Measurements from ENCODE around the gene GSAP. TPM values are rescaled to one million over a fixed set of nuclear protein-coding genes. Genes with fewer than 3 reads are reported as not detected.

GSAP gene
- total RNA-seq, 2 donors from 2014 or later: 4.9 to 5.0 TPM

DNA sequence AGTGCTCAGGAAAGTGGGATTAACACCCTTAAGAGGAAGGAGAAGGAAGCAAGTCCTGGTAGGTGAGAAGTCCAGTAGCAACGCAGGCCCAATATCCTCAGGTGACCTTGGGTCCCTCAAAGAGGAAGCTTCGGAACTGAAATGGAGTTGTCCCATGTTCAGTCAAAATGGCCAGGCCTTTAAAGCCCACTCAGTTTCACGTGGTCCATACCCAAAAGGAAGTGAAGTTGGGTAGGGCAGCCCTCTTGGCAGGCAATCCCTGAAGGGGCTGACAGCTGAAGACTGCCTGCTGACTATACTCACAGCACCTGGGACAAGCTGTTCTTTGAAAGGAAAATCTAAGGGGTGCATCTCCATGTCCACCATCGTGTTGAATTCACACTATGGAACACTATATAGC lies 3.0 kb downstream of the GSAP start:
- ATAC-seq (replicated peaks in 1 of 2): no peak
- Mint-ChIP-seq H3K27me3 (ENCODE audit: low read depth) (peaks cover 29% of the 10 kb centered on the region), H3K9me3 (no peaks in the 10 kb centered on the region), H3K4me1 (ENCODE audit: low read depth) (peaks cover 39% of the 10 kb centered on the region), H3K4me3 (no peak overlapping the region), H3K27ac (no peak overlapping the region), H3K36me3 (ENCODE audit: insufficient read depth in 2 of 2) (no peaks in the 10 kb centered on the region)
- DNase-seq: no peak

DNA sequence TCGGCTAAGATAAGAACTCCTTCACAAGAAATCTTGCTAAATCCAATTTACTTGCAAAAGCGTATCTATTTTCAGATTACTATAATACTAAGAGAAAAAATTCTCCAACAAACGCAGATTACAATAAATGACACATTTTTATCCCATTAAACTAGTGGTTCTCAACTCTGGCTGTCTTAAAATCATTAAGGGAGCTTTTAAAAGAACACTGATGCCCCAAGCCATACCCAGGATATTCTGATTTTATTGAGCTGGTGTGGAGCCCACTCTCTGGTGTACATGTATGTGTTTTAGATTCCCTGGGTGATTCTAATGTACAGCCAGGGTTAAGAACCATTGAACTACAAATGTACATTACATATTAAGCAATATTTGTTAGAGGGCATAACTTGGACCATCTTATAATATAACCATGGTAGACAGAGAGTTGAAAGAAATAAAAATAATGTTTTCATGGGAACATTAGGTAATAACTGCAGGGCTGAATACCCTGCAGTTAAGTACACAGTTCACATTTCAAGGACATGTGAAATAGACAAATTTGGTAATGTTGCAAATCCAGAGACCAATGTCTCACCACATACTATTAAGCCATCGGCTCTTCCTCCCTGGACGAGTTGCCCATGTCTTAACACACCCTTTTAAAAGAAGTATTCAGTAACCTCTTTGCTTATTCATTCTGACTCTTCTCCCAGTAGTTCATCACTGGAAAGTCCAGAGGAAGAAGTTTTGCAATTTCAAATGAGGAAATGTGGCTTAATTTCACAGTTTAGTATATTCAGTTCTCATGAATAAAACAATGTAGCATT lies 6.2 kb downstream of the GSAP start:
- ATAC-seq (replicated peaks in 1 of 2) (no peak), DNase-seq (no peak)
- H3K4me3 Mint-ChIP-seq: no peak overlapping the region
- peaks cover 14% of the 10 kb centered on the region for H3K27me3 Mint-ChIP-seq (ENCODE audit: low read depth)
- H3K36me3 Mint-ChIP-seq (ENCODE audit: insufficient read depth in 2 of 2): no peaks in the 10 kb centered on the region
- no peak overlapping the region for H3K27ac Mint-ChIP-seq
- peaks cover 22% of the 10 kb centered on the region for H3K4me1 Mint-ChIP-seq (ENCODE audit: low read depth)
- H3K9me3 Mint-ChIP-seq: no peaks in the 10 kb centered on the region

DNA sequence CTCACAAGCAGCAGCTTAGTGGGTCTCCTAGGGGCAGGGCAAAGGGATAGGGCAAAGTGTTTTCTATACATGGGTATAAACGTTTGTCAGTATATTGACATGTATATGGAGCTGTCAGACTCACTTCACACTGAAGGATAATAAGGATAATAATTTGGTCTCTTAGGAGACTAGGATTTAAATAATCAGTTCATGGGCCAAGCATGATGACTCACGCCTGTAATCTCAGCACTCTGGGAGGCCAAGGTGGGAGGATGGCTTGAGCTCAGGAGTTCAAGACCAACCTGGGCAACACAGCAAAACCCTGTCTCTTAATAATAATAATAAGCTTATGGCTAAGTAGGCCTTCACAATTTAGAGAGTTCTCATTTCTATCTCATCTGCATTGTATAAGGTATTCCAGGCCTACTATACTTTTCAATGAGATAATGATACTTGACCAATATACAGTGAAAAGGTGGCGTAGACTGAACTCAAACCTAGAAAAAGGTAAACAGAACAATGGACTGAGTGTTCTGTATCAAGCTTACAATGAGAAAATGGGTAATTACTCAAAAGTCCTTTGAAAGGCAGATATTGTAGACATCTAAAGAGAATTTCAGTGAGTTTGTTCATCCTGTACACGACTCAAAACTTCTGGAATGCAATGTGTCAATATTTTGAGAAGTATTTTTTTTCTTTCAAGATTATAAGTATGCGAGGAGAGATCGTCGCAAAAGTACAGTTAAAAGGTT lies 7.0 kb downstream of the GSAP start:
- H3K27ac Mint-ChIP-seq: no peak overlapping the region
- H3K27me3 Mint-ChIP-seq (ENCODE audit: low read depth): peaks cover 6% of the 10 kb centered on the region
- H3K4me1 Mint-ChIP-seq (ENCODE audit: low read depth): peaks cover 15% of the 10 kb centered on the region
- no peak overlapping the region for H3K4me3 Mint-ChIP-seq
- no peaks in the 10 kb centered on the region for H3K36me3 Mint-ChIP-seq (ENCODE audit: insufficient read depth in 2 of 2)
- H3K9me3 Mint-ChIP-seq: no peaks in the 10 kb centered on the region
- DNase-seq: no peak
- ATAC-seq (replicated peaks in 1 of 2): no peak

DNA sequence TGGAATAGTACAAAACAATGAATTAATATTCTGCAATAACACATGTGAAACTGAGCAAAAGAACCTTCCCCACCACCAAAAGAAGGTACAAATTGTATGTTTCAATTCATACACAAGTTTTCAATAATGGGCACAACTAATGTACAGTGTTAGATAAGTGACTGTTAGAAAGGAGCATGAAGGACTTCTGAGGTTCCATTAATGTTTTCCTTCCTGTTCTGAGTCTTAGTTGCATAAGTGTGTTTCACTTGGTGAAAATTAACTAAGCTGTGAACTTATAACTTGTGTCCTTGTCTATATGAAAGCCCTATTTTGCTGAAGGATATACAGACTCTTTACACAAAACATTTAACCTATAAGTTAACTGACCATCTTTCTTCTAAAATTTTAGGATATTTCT lies 8.2 kb downstream of the GSAP start:
- H3K27ac Mint-ChIP-seq: no peak overlapping the region
- no peaks in the 10 kb centered on the region for H3K36me3 Mint-ChIP-seq (ENCODE audit: insufficient read depth in 2 of 2)
- peaks cover 5% of the 10 kb centered on the region for H3K4me1 Mint-ChIP-seq (ENCODE audit: low read depth)
- H3K4me3 Mint-ChIP-seq: no peak overlapping the region
- ATAC-seq (replicated peaks in 1 of 2): no peak
- no peaks in the 10 kb centered on the region for H3K27me3 Mint-ChIP-seq (ENCODE audit: low read depth)
- DNase-seq: no peak
- no peaks in the 10 kb centered on the region for H3K9me3 Mint-ChIP-seq

DNA sequence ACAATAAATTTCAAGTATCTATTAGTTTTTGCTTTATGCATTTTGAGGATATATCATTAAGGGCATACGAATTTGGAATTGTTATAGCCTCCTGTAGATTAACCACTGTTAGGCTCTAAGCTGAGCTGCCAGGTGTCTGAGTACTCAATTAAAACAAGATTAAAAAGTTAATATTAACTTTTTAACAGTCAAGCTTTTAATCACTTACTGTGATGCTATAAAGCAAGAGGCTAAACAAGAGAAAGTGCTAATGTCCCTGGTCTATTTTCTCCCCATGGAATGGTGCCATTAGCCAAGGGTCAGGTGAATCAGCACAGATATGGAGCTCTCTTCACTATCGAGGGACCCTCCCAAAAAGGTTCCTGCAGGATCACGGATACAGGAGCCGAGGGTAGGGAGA lies 9.7 kb downstream of the GSAP start:
- no peak for ATAC-seq (replicated peaks in 1 of 2)
- peaks cover under 1% of the 10 kb centered on the region for H3K4me1 Mint-ChIP-seq (ENCODE audit: low read depth)

DNA sequence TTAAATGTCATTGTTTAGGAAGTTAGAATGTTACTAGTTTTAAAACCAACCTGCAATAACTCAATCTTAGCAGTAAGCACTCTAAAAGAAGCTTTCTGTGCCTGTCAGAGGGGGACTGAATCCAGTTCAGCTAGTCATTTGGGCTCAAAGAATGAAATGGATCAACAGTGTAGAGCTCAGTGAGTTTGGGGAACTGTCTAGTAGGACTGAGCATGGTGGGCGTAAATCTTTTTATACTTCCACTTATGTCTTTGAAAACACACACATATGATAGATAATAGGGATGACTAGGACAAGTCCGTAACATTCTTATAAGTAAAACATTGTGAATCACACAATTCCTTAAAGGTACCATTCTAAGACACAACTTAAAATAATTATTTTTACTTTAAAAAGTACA lies 11.5 kb downstream of the GSAP start:
- Mint-ChIP-seq H3K27ac (no peak overlapping the region), H3K9me3 (no peaks in the 10 kb centered on the region), H3K4me3 (no peak overlapping the region), H3K4me1 (ENCODE audit: low read depth) (peaks cover 11% of the 10 kb centered on the region), H3K36me3 (ENCODE audit: insufficient read depth in 2 of 2) (no peaks in the 10 kb centered on the region), H3K27me3 (ENCODE audit: low read depth) (no peaks in the 10 kb centered on the region)
- ATAC-seq (replicated peaks in 1 of 2) (no peak), DNase-seq (no peak)

More for the DNA sequence above, 9.7 kb downstream of the GSAP start:
- Mint-ChIP-seq H3K27me3 (ENCODE audit: low read depth) (no peaks in the 10 kb centered on the region), H3K9me3 (no peaks in the 10 kb centered on the region), H3K36me3 (ENCODE audit: insufficient read depth in 2 of 2) (no peaks in the 10 kb centered on the region), H3K4me3 (no peak overlapping the region), H3K27ac (no peak overlapping the region)
- DNase-seq: no peak

DNA sequence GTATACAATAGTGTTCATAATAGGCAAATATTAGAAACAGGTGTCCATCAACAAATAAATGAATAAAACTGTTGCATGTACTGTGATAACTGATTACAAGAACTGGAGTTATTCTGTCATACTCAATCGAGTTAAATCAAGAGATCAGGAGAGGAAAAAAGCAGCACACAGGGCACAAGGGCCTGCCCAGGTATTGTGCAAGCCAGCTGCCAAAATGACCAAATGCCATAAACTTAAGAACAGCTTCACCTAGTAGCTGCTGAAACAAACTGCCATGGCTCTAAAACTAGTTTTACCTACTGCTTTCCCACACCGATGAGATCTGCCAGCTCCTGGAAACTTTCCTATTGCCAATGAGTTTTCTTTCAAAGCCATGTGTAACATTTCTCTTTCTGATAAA lies 12.2 kb downstream of the GSAP start:
- no peaks in the 10 kb centered on the region for H3K27me3 Mint-ChIP-seq (ENCODE audit: low read depth)
- no peaks in the 10 kb centered on the region for H3K36me3 Mint-ChIP-seq (ENCODE audit: insufficient read depth in 2 of 2)
- H3K4me3 Mint-ChIP-seq: no peak overlapping the region
- H3K9me3 Mint-ChIP-seq: no peaks in the 10 kb centered on the region
- peaks cover 11% of the 10 kb centered on the region for H3K4me1 Mint-ChIP-seq (ENCODE audit: low read depth)
- no peak overlapping the region for H3K27ac Mint-ChIP-seq
- no peak for ATAC-seq (replicated peaks in 1 of 2)
- no peak for DNase-seq

DNA sequence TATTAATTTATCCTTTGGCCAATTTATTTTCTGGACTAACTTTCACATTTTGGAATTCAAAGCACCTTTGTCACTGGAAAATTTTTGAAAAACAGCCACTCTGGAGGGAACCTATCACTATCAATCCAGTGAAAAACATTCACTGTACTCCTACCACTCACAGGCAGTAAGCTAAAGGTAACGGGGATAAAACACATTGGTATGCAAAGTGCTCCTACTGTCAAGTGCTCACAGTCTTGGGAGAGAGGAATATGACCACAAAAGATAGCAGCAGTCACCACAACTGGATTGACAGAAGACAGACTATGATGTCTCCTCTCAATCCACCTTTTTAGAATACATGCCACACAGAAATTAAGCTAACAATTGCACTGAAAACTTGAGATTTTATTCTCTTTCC lies 13.3 kb downstream of the GSAP start:
- no peak for DNase-seq
- H3K4me1 Mint-ChIP-seq (ENCODE audit: low read depth): peaks cover 11% of the 10 kb centered on the region
- no peak for ATAC-seq (replicated peaks in 1 of 2)
- H3K9me3 Mint-ChIP-seq: no peaks in the 10 kb centered on the region
- H3K27ac Mint-ChIP-seq: no peak overlapping the region
- no peaks in the 10 kb centered on the region for H3K27me3 Mint-ChIP-seq (ENCODE audit: low read depth)
- H3K4me3 Mint-ChIP-seq: no peak overlapping the region
- no peaks in the 10 kb centered on the region for H3K36me3 Mint-ChIP-seq (ENCODE audit: insufficient read depth in 2 of 2)

DNA sequence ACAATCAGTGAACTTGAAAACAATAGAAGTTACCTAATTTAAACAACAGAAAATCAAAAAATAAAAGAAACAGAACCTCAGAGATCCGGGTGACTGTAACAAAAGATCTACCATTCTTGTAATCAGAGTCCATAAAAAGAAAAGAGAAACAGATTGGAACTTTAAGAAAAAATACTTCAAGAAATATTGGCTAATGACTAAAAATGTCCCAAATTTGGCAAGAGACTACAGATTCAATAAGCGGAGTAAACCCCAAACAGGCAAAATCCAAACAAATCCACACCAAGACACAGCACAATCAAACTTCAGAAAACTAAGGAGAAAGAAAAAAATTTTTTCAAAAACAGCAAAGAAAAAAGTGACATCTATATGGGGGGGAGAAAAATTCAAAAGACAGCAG lies 15.1 kb downstream of the GSAP start:
- no peak overlapping the region for H3K4me3 Mint-ChIP-seq
- DNase-seq (no peak), ATAC-seq (replicated peaks in 1 of 2) (no peak)
- H3K4me1 Mint-ChIP-seq (ENCODE audit: low read depth): peaks cover 11% of the 10 kb centered on the region
- H3K36me3 Mint-ChIP-seq (ENCODE audit: insufficient read depth in 2 of 2): no peaks in the 10 kb centered on the region
- H3K27me3 Mint-ChIP-seq (ENCODE audit: low read depth): no peaks in the 10 kb centered on the region
- H3K9me3 Mint-ChIP-seq: no peaks in the 10 kb centered on the region
- H3K27ac Mint-ChIP-seq: no peak overlapping the region

DNA sequence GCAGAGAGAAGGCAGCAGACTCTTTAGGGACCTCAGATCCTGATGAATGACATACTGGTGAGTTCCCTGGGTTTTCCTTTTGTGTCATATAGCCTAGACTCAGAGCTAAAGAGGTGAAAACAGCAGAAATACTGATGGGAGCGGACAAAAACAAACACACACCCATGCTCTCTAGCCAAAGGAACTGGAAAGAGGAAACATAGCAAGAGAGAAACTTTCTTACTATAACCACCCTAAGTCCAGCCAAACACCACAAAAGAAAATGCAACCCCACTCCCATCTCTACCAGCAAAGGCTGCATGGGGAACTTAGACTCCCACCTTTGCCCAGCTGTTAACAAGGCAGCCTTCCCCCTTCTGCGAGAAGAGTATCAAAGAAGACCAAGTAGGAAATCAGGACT lies 16.3 kb downstream of the GSAP start:
- ATAC-seq (replicated peaks in 1 of 2) (no peak), DNase-seq (no peak)
- peaks cover 11% of the 10 kb centered on the region for H3K4me1 Mint-ChIP-seq (ENCODE audit: low read depth)
- no peaks in the 10 kb centered on the region for H3K36me3 Mint-ChIP-seq (ENCODE audit: insufficient read depth in 2 of 2)
- H3K27me3 Mint-ChIP-seq (ENCODE audit: low read depth): no peaks in the 10 kb centered on the region
- H3K9me3 Mint-ChIP-seq: no peaks in the 10 kb centered on the region
- H3K4me3 Mint-ChIP-seq: no peak overlapping the region
- no peak overlapping the region for H3K27ac Mint-ChIP-seq

DNA sequence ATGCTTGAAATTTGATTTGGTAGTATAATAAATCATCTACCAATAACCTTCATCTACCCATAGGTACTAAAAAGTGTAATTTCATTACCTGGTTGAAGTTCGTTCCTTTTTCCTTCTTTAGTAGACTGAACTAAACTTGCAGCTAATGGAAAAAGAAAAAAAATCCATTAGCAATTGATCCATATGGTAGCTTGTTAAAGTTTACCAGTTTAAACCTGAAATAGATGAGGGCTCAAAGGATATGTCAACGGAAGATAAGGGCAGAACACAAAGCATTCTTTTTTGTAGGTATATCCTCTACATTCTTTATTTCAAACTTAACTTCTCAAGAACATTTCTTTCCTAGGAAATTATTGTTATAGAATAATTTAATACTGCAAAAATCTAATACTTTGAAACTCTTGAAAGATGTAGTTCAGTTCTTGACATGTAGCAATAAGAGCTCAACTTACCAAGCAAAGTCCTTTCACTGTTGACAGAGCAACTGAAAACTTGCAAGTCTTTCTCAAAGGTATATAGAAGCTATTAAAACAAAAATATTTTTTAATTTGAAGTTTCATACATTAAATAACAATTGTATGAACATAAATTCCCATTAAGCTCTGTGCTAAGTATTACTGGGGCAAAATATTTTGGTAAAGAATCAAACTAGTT lies 19.1 kb downstream of the GSAP start:
- no peaks in the 10 kb centered on the region for H3K36me3 Mint-ChIP-seq (ENCODE audit: insufficient read depth in 2 of 2)
- H3K4me1 Mint-ChIP-seq (ENCODE audit: low read depth): peaks cover 39% of the 10 kb centered on the region

DNA sequence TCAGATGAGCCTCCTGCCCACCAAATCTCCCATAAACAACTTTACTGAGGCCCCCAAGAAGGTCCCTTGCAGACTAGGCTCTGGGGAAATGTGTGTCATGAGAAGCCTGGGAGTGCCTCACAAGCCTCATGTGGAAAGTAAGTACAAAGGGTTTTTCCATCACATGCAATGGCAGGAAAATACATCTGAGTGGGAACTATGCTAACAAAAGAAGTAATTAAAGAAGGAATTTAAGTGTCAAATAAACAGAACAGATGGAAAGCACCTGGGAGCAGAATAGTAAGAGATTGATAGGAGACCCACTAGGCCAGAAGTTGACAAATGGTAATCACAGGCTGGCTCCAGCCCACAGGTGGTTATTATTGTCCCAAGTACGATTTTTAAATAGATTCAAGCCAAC lies 20.5 kb downstream of the GSAP start:
- Mint-ChIP-seq H3K9me3 (no peaks in the 10 kb centered on the region), H3K36me3 (ENCODE audit: insufficient read depth in 2 of 2) (no peaks in the 10 kb centered on the region), H3K27ac (no peak overlapping the region), H3K4me1 (ENCODE audit: low read depth) (peaks cover 38% of the 10 kb centered on the region), H3K27me3 (ENCODE audit: low read depth) (no peaks in the 10 kb centered on the region), H3K4me3 (no peak overlapping the region)
- ATAC-seq (replicated peaks in 1 of 2) (no peak), DNase-seq (no peak)

More for the DNA sequence above, 19.1 kb downstream of the GSAP start:
- Mint-ChIP-seq H3K27me3 (ENCODE audit: low read depth) (no peaks in the 10 kb centered on the region), H3K27ac (no peak overlapping the region), H3K9me3 (no peaks in the 10 kb centered on the region), H3K4me3 (no peak overlapping the region)
- DNase-seq (no peak), ATAC-seq (replicated peaks in 1 of 2) (no peak)

DNA sequence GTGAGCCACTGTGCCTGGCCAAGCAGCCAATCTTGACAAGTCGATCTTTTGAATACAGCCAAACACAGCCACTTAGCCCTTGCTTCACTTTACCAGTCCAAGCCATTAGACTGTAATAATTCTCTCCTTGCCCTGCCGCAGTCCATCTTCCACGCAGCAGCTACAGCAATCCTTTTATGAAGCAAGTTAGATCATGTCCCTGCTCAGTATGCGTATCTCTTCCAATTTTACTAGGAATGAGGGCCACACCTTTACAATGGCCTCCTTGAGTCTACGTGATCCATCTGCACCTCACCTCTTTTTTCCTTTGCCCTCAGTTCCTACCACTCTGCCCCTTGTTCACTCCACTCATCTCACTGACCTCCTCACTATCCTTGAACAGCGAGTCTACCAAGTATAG lies 22.2 kb downstream of the GSAP start:
- no peak for ATAC-seq (replicated peaks in 1 of 2)
- Mint-ChIP-seq H3K27ac (no peak overlapping the region), H3K9me3 (no peaks in the 10 kb centered on the region), H3K4me1 (ENCODE audit: low read depth) (peaks cover 34% of the 10 kb centered on the region), H3K27me3 (ENCODE audit: low read depth) (no peaks in the 10 kb centered on the region), H3K36me3 (ENCODE audit: insufficient read depth in 2 of 2) (peaks cover 0 to 2% of the 10 kb centered on the region in 2 donors), H3K4me3 (peak overlapping the region; percentile 23 to 46)
- no peak for DNase-seq
